Kidney (tissue), 14 donors: ENCODE data around the gene SPTBN4. TPM values are rescaled to one million over a fixed set of nuclear protein-coding genes. Genes with fewer than 3 reads are reported as not detected.

Experiments
- DNase-seq, 5 donors: peaks; one replicate each; pipeline ENCODE4 v3.0.0-alpha.2; 2013 to 2020
- FAIRE-seq: peaks from 2 replicates; lab custom pipeline; 2012; peaks lifted over from hg19 to GRCh38; lab: Jason Lieb, UNC
- H3K27ac ChIP-seq, 2 donors: one replicate each; pipeline ENCODE4 v1.7.0; 2013; ENCODE audit warnings: low read depth in 2 of 2, low read length in 2 of 2, inconsistent platforms in 1 of 2
- H3K27me3 ChIP-seq: one replicate; pipeline ENCODE4 v1.7.1; 2013; ENCODE audit warnings: low read length, inconsistent platforms; ENCODE audit not compliant: control insufficient read depth, insufficient read depth
- H3K36me3 ChIP-seq, 3 donors: one replicate each; pipeline versions ENCODE4 v1.7.0 to v1.7.1; 2013; ENCODE audit warnings: low read length in 3 of 3, control low read depth in 1 of 3, inconsistent platforms in 1 of 3; ENCODE audit not compliant: insufficient read depth in 3 of 3, control insufficient read depth in 2 of 3
- H3K4me1 ChIP-seq, 3 donors: one replicate each; pipeline versions ENCODE4 v1.7.0 to v1.7.1; 2013; ENCODE audit warnings: low read length in 3 of 3, inconsistent platforms in 1 of 3, low read depth in 1 of 3; ENCODE audit not compliant: control insufficient read depth in 2 of 3, insufficient read depth in 2 of 3
- H3K4me3 ChIP-seq, 3 donors: one replicate each; pipeline versions ENCODE4 v1.7.0 to v1.8.1; 2013; ENCODE audit warnings: low read length in 3 of 3, control low read depth in 1 of 3, inconsistent platforms in 1 of 3
- H3K9ac ChIP-seq, 3 donors: one replicate each; pipeline versions ENCODE4 v1.7.0 to v1.7.1; 2013; ENCODE audit warnings: low read length in 3 of 3, control low read depth in 1 of 3, inconsistent platforms in 1 of 3
- H3K9me3 ChIP-seq, 3 donors: one replicate each; pipeline versions ENCODE4 v1.7.0 to v1.7.1; 2013; ENCODE audit warnings: low read length in 3 of 3, control low read depth in 1 of 3, inconsistent platforms in 1 of 3; ENCODE audit not compliant: control insufficient read depth in 2 of 3, insufficient read depth in 1 of 3
- intact Hi-C: fragments of 100-400 bp; cut with DNase I; formaldehyde crosslinking; loops from one replicate; pipeline ENCODE4 v1.11.1; 2022
- polyA plus RNA-seq: library from polyadenylated mRNA; stranded (reverse); fragments of 350-450 nt; fragmentation: Illumina TruSeq; extraction: RNeasy Lipid Tissue Mini Kit (QIAGEN cat#74804); gene quantifications from one replicate; pipeline ENCODE4 v1.2.3, GENCODE V29; 2014; ENCODE audit warnings: low read depth, low replicate concordance; ENCODE audit not compliant: insufficient read depth
- total RNA-seq: library from RNA; stranded (reverse); fragmentation: NEBNext Ultra II Directional; extraction: Animal tissue kit (Norgen Biotek cat#: 25700); gene quantifications from one replicate; pipeline ENCODE4 v1.2.1, GENCODE V29; 2021
- TF ChIP-seq, protein P1 (sequence below): IDR thresholded peaks from 3 replicates; pipeline ENCODE4 v1.5.1; 2012; ENCODE audit warnings: mild to moderate bottlenecking, moderate library complexity, borderline replicate concordance; ENCODE audit not compliant: insufficient read depth; ENCODE audit errors: extremely low read depth
- donor health status: control.
- donor health status: control.
- donor health status: control.
- donor health status: control.
- donor health status: control.
- donor health status: DM: yes; HTN: yes; CAD: no.
- donor health status: Normal renal cell carcinoma (clear cell type).

Gene SPTBN4
- total and polyA plus RNA-seq, 2 donors from 2014 or later = 0.82 to 4.6 TPM

DNA sequence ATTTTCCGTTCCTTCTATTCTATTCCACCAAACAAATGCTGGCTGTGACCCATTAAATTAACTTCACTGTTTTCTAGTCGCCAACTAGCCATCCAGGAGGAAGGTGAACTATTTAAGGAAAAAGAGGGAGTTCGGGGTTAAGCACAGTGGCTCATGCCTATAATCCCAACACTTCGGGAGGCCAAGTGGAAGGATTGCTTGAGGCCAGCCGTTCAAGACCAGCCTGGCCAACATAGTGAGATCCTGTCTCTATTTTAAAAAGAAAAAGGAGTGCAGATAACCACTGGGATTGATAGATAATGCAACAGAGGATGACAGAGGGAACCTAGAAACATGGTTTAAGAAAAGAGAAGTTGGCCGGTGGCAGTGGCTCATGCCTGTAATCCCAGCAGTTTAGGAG is 44.7 kb downstream of the SPTBN4 start:
- H3K27me3 ChIP-seq = peaks cover 22% of the 10 kb centered on the region
- peaks cover 0 to 4% (median 0%) of the 10 kb centered on the region in 3 donors for H3K4me1 ChIP-seq
- DNase-seq = no peak
- H3K36me3 ChIP-seq = no peaks in the 10 kb centered on the region
- FAIRE-seq = no peak
- TF ChIP-seq, protein P1, sequence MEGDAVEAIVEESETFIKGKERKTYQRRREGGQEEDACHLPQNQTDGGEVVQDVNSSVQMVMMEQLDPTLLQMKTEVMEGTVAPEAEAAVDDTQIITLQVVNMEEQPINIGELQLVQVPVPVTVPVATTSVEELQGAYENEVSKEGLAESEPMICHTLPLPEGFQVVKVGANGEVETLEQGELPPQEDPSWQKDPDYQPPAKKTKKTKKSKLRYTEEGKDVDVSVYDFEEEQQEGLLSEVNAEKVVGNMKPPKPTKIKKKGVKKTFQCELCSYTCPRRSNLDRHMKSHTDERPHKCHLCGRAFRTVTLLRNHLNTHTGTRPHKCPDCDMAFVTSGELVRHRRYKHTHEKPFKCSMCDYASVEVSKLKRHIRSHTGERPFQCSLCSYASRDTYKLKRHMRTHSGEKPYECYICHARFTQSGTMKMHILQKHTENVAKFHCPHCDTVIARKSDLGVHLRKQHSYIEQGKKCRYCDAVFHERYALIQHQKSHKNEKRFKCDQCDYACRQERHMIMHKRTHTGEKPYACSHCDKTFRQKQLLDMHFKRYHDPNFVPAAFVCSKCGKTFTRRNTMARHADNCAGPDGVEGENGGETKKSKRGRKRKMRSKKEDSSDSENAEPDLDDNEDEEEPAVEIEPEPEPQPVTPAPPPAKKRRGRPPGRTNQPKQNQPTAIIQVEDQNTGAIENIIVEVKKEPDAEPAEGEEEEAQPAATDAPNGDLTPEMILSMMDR = no peak
- intact Hi-C loops = no loop called here
- no peaks in the 10 kb centered on the region for H3K9me3 ChIP-seq
- no peak overlapping the region for H3K4me3 ChIP-seq
- H3K9ac ChIP-seq = no peak overlapping the region
- no peak overlapping the region for H3K27ac ChIP-seq

- intact Hi-C loops = no loop called here
- H3K4me3 ChIP-seq = no peak overlapping the region
- H3K9me3 ChIP-seq = no peaks in the 10 kb centered on the region
- peaks cover 22% of the 10 kb centered on the region for H3K27me3 ChIP-seq
- FAIRE-seq (no peak), DNase-seq (no peak)
- no peak overlapping the region for H3K27ac ChIP-seq
- H3K4me1 ChIP-seq = peaks cover 0 to 4% (median 0%) of the 10 kb centered on the region in 3 donors
- TF ChIP-seq, protein P1 = no peak
- no peaks in the 10 kb centered on the region for H3K36me3 ChIP-seq
- H3K9ac ChIP-seq = no peak overlapping the region
Observed at GRCh38 chr19:40512110-40512472, 45.3 kb downstream of the SPTBN4 start.

DNA sequence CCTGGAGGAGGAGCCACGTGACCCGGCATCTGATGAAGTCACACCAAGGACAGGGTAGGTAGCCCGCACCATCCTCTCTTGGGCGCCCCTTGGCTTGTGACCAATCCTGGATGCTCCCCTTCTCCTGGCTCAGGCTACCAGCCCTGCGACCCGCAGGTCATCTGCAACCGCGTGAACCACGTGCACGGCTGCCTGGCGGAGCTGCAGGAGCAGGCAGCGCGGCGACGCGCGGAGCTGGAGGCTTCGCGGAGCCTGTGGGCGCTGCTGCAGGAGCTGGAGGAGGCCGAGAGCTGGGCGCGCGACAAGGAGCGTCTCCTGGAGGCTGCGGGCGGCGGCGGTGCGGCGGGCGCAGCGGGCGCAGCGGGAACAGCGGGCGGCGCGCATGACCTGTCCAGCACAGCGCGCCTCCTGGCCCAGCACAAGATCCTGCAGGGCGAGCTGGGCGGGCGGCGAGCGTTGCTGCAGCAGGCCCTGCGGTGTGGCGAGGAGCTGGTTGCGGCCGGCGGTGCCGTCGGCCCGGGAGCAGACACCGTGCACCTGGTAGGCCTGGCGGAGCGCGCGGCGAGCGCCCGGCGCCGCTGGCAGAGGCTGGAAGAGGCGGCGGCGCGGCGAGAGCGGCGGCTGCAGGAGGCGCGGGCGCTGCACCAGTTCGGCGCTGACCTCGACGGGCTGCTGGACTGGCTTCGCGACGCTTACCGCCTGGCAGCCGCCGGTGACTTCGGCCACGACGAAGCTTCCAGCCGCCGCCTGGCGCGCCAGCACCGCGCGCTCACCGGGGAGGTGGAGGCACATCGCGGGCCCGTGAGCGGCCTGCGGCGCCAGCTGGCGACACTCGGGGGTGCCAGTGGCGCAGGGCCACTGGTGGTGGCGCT is 45.9 kb downstream of the SPTBN4 start:
- Histone ChIP-seq H3K9me3 (no peaks in the 10 kb centered on the region), H3K9ac (no peak overlapping the region), H3K27me3 (peaks cover 22% of the 10 kb centered on the region), H3K4me3 (no peak overlapping the region), H3K36me3 (no peaks in the 10 kb centered on the region), H3K4me1 (peaks cover 0 to 4% (median 0%) of the 10 kb centered on the region in 3 donors), H3K27ac (no peak overlapping the region)
- TF ChIP-seq, protein P1 = no peak
- intact Hi-C loops = no loop called here
- DNase-seq (peak in 4 of 5 donors; percentile 32 to 54 (median 46)), FAIRE-seq (no peak)

DNA sequence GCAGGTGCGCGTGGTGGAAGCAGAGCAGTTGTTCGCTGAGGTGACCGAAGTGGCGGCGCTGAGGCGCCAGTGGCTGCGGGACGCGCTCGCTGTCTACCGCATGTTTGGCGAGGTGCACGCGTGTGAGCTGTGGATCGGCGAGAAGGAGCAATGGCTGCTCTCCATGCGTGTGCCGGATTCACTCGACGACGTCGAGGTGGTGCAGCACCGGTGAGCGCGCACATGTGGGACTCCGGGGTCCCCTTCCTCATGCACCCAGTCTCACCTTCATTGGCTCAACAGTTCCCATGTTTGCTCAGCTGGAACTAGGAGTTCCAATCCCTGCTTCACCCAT is 46.5 kb downstream of the SPTBN4 start:
- Histone ChIP-seq H3K36me3 (no peaks in the 10 kb centered on the region), H3K27ac (no peak overlapping the region), H3K27me3 (peaks cover 22% of the 10 kb centered on the region), H3K9me3 (no peaks in the 10 kb centered on the region), H3K4me3 (no peak overlapping the region), H3K9ac (no peak overlapping the region), H3K4me1 (peaks cover 0 to 4% (median 0%) of the 10 kb centered on the region in 3 donors)
- DNase-seq (no peak), FAIRE-seq (no peak)
- intact Hi-C loops = no loop called here
- TF ChIP-seq, protein P1 = no peak
